ENCODE measurements around the gene ARAP2. TPM values are rescaled to one million over a fixed set of nuclear protein-coding genes. Genes with fewer than 3 reads are reported as not detected.

Gene ARAP2
- total and polyA plus RNA-seq, 2 experiments from 2014 or later: 0.92 to 4.8 TPM

GRCh38 chr4:36094995-36095394, 149.3 kb downstream of the ARAP2 start (continued):
- no peak for TF ChIP-seq ETS1 (IDR thresholded peaks at IDR 0.05)
- no peak for TF ChIP-seq CTCF (conservative IDR thresholded peaks at IDR 0.05; ENCODE audit: low read depth in 2 of 2)
- TF ChIP-seq STAT1 (IDR thresholded peaks at IDR 0.05; ENCODE audit: unreplicated experiment): no peak
- TF ChIP-seq REST (IDR thresholded peaks at IDR 0.05; ENCODE audit: unreplicated experiment): no peak

- no peaks in the 10 kb centered on the region for H3K4me1 ChIP-seq (ENCODE audit: insufficient read depth)
- DNase-seq (ENCODE audit: low spot score): no peak
- H3K4me3 Mint-ChIP-seq: no peak overlapping the region
- H3K36me3 Mint-ChIP-seq (ENCODE audit: low read depth): no peaks in the 10 kb centered on the region
- H3K9me3 Mint-ChIP-seq: no peaks in the 10 kb centered on the region
- no peak overlapping the region for H3K27ac ChIP-seq (ENCODE audit: low read depth)
- no peak overlapping the region for H3K4me2 ChIP-seq
- no peaks in the 10 kb centered on the region for H3F3A ChIP-seq (replicated peaks; ENCODE audit: low read depth)
- H3K4me3 ChIP-seq: no peak overlapping the region
- no peaks in the 10 kb centered on the region for H3K27me3 ChIP-seq (ENCODE audit: insufficient read depth)
- H3K4me1 Mint-ChIP-seq: no peaks in the 10 kb centered on the region
- no peaks in the 10 kb centered on the region for H3K9me2 ChIP-seq (ENCODE audit: insufficient read depth)
- H3K36me3 ChIP-seq (ENCODE audit: insufficient read depth): no peaks in the 10 kb centered on the region
- no peaks in the 10 kb centered on the region for H3K79me2 ChIP-seq (replicated peaks; ENCODE audit: insufficient read depth)
- H4K20me1 ChIP-seq (replicated peaks; ENCODE audit: insufficient read depth): no peaks in the 10 kb centered on the region
- H3K27me3 Mint-ChIP-seq (ENCODE audit: insufficient read depth, low read depth, poor library complexity): no peaks in the 10 kb centered on the region
- no peak overlapping the region for H3K27ac Mint-ChIP-seq
- no peak for ATAC-seq
- no peak overlapping the region for H2AFZ ChIP-seq
- TF ChIP-seq CTCF (conservative IDR thresholded peaks at IDR 0.05; ENCODE audit: low read depth in 2 of 2) (no peak), EZH2phosphoT487 (IDR thresholded peaks at IDR 0.05; ENCODE audit: unreplicated experiment) (no peak), REST (IDR thresholded peaks at IDR 0.05; ENCODE audit: unreplicated experiment) (no peak), STAT1 (IDR thresholded peaks at IDR 0.05; ENCODE audit: unreplicated experiment) (no peak), JUNB (IDR thresholded peaks at IDR 0.05; ENCODE audit: unreplicated experiment) (no peak), NANOG (IDR thresholded peaks at IDR 0.05; ENCODE audit: borderline replicate concordance) (no peak), POLR2AphosphoS5 (IDR thresholded peaks at IDR 0.05; ENCODE audit: low read depth) (no peak)
Measured at GRCh38 chr4:36091997-36092396, 152.3 kb downstream of the ARAP2 start.

All from GM23338 (cell line).